ENCODE data around the gene PRC1. TPM values are rescaled to one million over a fixed set of nuclear protein-coding genes. Genes with fewer than 3 reads are reported as not detected.

Gene PRC1
- total RNA-seq (2022; extraction: Qiagen RNA extraction; ENCODE audit: low read depth), result 192 to 257 TPM (median 214 TPM) in 5 replicates

GRCh38 chr15:90994417-90995311 lies at the start of gene PRC1:
Gene PRC1 (minus strand): TSS chr15:90994535. CDS start chr15:90994417, 118 bp downstream.

DNA sequence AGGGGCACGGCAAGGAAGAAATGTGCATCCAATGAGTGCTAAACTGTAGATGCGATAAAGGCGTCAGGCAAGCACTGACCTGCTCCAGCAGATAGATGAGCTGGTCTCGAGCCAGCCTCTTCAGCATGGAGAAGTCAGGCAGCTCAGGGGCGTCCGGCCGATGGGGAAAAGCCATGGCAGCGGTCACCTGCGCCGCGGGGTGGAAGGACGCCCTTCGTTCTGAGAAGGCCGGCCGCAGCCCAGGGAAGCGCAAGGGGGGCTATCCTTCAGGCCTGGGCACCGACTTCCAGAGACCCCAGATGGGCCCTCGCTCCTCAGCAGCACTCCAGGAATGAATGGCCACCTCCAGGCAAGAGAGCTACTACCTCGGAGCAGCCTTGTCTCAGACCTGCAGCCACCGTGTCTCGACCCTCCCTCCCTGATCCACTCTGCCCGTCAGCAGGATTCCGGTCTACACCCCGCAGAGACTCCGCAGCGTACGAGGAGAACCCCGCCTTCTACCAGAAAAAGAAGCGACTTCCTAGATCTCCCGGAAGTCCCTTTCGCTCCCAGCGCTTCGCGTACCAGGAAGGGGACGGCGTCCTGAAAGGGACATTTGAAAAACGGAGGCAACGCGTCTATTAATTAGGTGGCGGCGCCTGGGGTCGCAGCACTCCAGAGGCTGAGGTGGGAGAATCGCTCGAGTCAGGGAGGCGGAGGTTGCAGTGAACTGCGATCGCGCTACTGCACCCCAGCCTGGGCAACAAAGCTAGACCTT lies 27.9 kb upstream of the PRC1 start, which contains the start of gene VPS33B:
VPS33B (minus strand) TSS at position 520 of the 757 bp plus-strand sequence; CDS start at position 175, 345 bp downstream.

GRCh38 chr15:90954712-90955623 lies 39.4 kb downstream of the PRC1 start, which contains the start of gene RCCD1:
Gene RCCD1 (plus strand): TSS chr15:90954884. CDS start chr15:90956735, 1,851 bp downstream.

DNA sequence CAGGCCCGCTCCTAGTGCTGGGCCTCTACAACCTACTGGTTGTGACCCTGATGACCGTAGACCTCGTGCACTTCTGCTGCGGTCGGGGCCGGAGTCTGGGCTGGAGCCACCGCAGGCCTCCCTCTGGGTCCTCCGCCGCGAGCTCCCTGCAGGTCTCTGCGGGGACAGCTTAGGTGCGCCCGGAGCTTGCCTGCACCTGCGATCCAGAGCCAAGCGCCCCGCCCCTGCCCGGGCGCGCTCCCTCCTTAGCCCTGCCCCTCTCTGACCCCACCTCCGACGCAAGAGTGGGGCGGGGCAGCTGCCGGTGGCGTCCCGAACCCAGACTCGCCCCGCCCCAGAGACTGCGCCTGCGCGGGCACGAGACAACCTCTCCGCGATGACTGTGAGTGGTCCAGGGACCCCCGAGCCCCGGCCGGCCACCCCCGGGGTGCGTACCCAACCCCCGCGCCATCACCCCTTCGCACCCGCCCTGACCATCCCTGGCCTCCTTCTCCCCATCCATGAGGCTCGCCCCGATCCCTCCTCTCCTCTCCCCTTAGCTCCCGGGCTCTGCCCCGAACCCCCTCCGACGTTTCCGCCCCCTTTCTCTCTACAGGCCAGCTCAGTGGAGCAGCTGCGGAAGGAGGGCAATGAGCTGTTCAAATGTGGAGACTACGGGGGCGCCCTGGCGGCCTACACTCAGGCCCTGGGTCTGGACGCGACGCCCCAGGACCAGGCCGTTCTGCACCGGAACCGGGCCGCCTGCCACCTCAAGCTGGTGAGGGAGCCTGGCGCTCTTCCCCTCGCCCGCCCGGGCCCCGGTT lies 59.2 kb downstream of the PRC1 start, which contains the start of gene UNC45A:
UNC45A (plus strand) TSS at position 337 of the 803 bp plus-strand sequence; CDS start at position 377, 40 bp downstream.

GRCh38 chr15:90931828-90932659 lies 62.3 kb downstream of the PRC1 start, which contains the start of gene HDDC3:
Gene HDDC3 (minus strand): TSS chr15:90932549. CDS start chr15:90932540, 9 bp downstream.

Other genes with a start within 250 kb of the PRC1 start
- gene FURIN, start 125.9 kb downstream of the PRC1 start, total RNA-seq (2022; extraction: Qiagen RNA extraction; ENCODE audit: low read depth), result 30.5 to 67.8 TPM (median 56.7 TPM) in 5 replicates
- gene FES, start 110.0 kb downstream of the PRC1 start, total RNA-seq (2022; extraction: Qiagen RNA extraction; ENCODE audit: low read depth), result 0.64 to 1.1 TPM (median 0.79 TPM) in 5 replicates
- gene MAN2A2, start 91.2 kb downstream of the PRC1 start, total RNA-seq (2022; extraction: Qiagen RNA extraction; ENCODE audit: low read depth), result 18.6 to 36.4 TPM (median 31.3 TPM) in 5 replicates
- gene HDDC3, start 62.0 kb downstream of the PRC1 start, total RNA-seq (2022; extraction: Qiagen RNA extraction; ENCODE audit: low read depth), result 29.4 to 39.5 TPM (median 33.2 TPM) in 5 replicates
- 36.7 to 64.4 TPM (median 55.7 TPM) in 5 replicates for gene UNC45A, start 59.2 kb downstream of the PRC1 start, total RNA-seq (2022; extraction: Qiagen RNA extraction; ENCODE audit: low read depth)
- gene RCCD1, start 39.7 kb downstream of the PRC1 start, total RNA-seq (2022; extraction: Qiagen RNA extraction; ENCODE audit: low read depth), result 23.9 to 38.0 TPM (median 34.1 TPM) in 5 replicates
- gene VPS33B, start 28.1 kb upstream of the PRC1 start, total RNA-seq (2022; extraction: Qiagen RNA extraction; ENCODE audit: low read depth), result 12.4 to 26.6 TPM (median 13.7 TPM) in 5 replicates
- 0.02 to 0.20 TPM (median 0.06 TPM) in 5 replicates for gene SV2B, start 105.7 kb upstream of the PRC1 start, total RNA-seq (2022; extraction: Qiagen RNA extraction; ENCODE audit: low read depth)

Measured in A549 treated with ZK216348 at 1 μM for 4 hours (cell line).